ENCODE results near the gene GSTT4. TPM values are rescaled to one million over a fixed set of nuclear protein-coding genes. Genes with fewer than 3 reads are reported as not detected.
"Not testable (repeated sequence)": the region's sequence is repeated elsewhere in the genome, so short reads cannot be mapped to it uniquely, and the experiment has no call there.

Gene GSTT4
- total and polyA plus RNA-seq, 2 donors, result not detected

- H3K4me3 ChIP-seq (ENCODE audit: low read length in 2 of 2), result no peak overlapping the region
- no peaks in the 10 kb centered on the region for H3K4me1 ChIP-seq (ENCODE audit: control insufficient read depth in 2 of 2, insufficient read depth in 2 of 2, low read length in 2 of 2)
- H3K27me3 ChIP-seq (ENCODE audit: control insufficient read depth in 2 of 2, insufficient read depth in 1 of 2, low read length in 1 of 2), result no peaks in the 10 kb centered on the region
- H3K9me3 ChIP-seq (ENCODE audit: control insufficient read depth in 2 of 2, insufficient read depth in 1 of 2, low read length in 1 of 2), result no peaks in the 10 kb centered on the region
- H3K27ac ChIP-seq (ENCODE audit: low read depth in 1 of 2, low read length in 1 of 2), result no peak overlapping the region
- peaks cover 30% of the 10 kb centered on the region in 2 donors for H3K36me3 ChIP-seq (ENCODE audit: control insufficient read depth in 2 of 2, insufficient read depth in 2 of 2, low read length in 1 of 2)
- no peak for DNase-seq (ENCODE audit: low read depth in 6 of 9, low spot score in 9 of 9)
- 87% methylated on average over 6 of the region's 6 CpGs for WGBS
These were observed 34.3 kb downstream of the GSTT4 start for GRCh38 chr22:23970816-23971486.

- H3K27me3 ChIP-seq (ENCODE audit: control insufficient read depth in 2 of 2, insufficient read depth in 1 of 2, low read length in 1 of 2), result no peaks in the 10 kb centered on the region
These were observed 35.0 kb downstream of the GSTT4 start for GRCh38 chr22:23970201-23970641.

GRCh38 chr22:23969071-23969470 is 36.2 kb downstream of the GSTT4 start:
- WGBS, result 98% methylated on average over 3 of the region's 3 CpGs
- H3K27ac ChIP-seq (ENCODE audit: low read depth in 1 of 2, low read length in 1 of 2), result no peak overlapping the region

More at GRCh38 chr22:23970201-23970641, 35.0 kb downstream of the GSTT4 start:
- no peak overlapping the region for H3K27ac ChIP-seq (ENCODE audit: low read depth in 1 of 2, low read length in 1 of 2)
- H3K9me3 ChIP-seq (ENCODE audit: control insufficient read depth in 2 of 2, insufficient read depth in 1 of 2, low read length in 1 of 2), result no peaks in the 10 kb centered on the region
- no peak for DNase-seq (ENCODE audit: low read depth in 6 of 9, low spot score in 9 of 9)
- 96% methylated on average over 5 of the region's 5 CpGs for whole genome bisulfite sequencing
- no peaks in the 10 kb centered on the region for H3K4me1 ChIP-seq (ENCODE audit: control insufficient read depth in 2 of 2, insufficient read depth in 2 of 2, low read length in 2 of 2)
- peaks cover 30% of the 10 kb centered on the region in 2 donors for H3K36me3 ChIP-seq (ENCODE audit: control insufficient read depth in 2 of 2, insufficient read depth in 2 of 2, low read length in 1 of 2)
- H3K4me3 ChIP-seq (ENCODE audit: low read length in 2 of 2), result no peak overlapping the region

GRCh38 chr22:23966568-23966967 is 38.7 kb downstream of the GSTT4 start, which contains the start of gene DDTL:
TSS of gene DDTL (plus strand) at chr22:23966888. CDS start at chr22:23966915, 27 bp downstream.
- DNase-seq (ENCODE audit: low read depth in 6 of 9, low spot score in 9 of 9); H3K27ac ChIP-seq (ENCODE audit: low read depth in 1 of 2, low read length in 1 of 2); H3K4me1 ChIP-seq (ENCODE audit: control insufficient read depth in 2 of 2, insufficient read depth in 2 of 2, low read length in 2 of 2); H3K27me3 ChIP-seq (ENCODE audit: control insufficient read depth in 2 of 2, insufficient read depth in 1 of 2, low read length in 1 of 2); H3K9me3 ChIP-seq (ENCODE audit: control insufficient read depth in 2 of 2, insufficient read depth in 1 of 2, low read length in 1 of 2); H3K4me3 ChIP-seq (ENCODE audit: low read length in 2 of 2): not testable (repeated sequence)
- peaks cover 26% of the 10 kb centered on the region in 2 donors for H3K36me3 ChIP-seq (ENCODE audit: control insufficient read depth in 2 of 2, insufficient read depth in 2 of 2, low read length in 1 of 2)
- WGBS, result no CpG with 5 or more reads among the region's 30 CpGs

More at GRCh38 chr22:23969071-23969470, 36.2 kb downstream of the GSTT4 start:
- peaks cover 30% of the 10 kb centered on the region in 2 donors for H3K36me3 ChIP-seq (ENCODE audit: control insufficient read depth in 2 of 2, insufficient read depth in 2 of 2, low read length in 1 of 2)
- H3K9me3 ChIP-seq (ENCODE audit: control insufficient read depth in 2 of 2, insufficient read depth in 1 of 2, low read length in 1 of 2), result no peaks in the 10 kb centered on the region
- H3K4me3 ChIP-seq (ENCODE audit: low read length in 2 of 2), result no peak overlapping the region
- no peaks in the 10 kb centered on the region for H3K27me3 ChIP-seq (ENCODE audit: control insufficient read depth in 2 of 2, insufficient read depth in 1 of 2, low read length in 1 of 2)
- no peak for DNase-seq (ENCODE audit: low read depth in 6 of 9, low spot score in 9 of 9)
- H3K4me1 ChIP-seq (ENCODE audit: control insufficient read depth in 2 of 2, insufficient read depth in 2 of 2, low read length in 2 of 2), result no peaks in the 10 kb centered on the region

GRCh38 chr22:23966094-23966493 is 39.2 kb downstream of the GSTT4 start:
- H3K9me3 ChIP-seq (ENCODE audit: control insufficient read depth in 2 of 2, insufficient read depth in 1 of 2, low read length in 1 of 2); H3K27me3 ChIP-seq (ENCODE audit: control insufficient read depth in 2 of 2, insufficient read depth in 1 of 2, low read length in 1 of 2); H3K4me3 ChIP-seq (ENCODE audit: low read length in 2 of 2); H3K27ac ChIP-seq (ENCODE audit: low read depth in 1 of 2, low read length in 1 of 2); H3K4me1 ChIP-seq (ENCODE audit: control insufficient read depth in 2 of 2, insufficient read depth in 2 of 2, low read length in 2 of 2); DNase-seq (ENCODE audit: low read depth in 6 of 9, low spot score in 9 of 9): not testable (repeated sequence)
- H3K36me3 ChIP-seq (ENCODE audit: control insufficient read depth in 2 of 2, insufficient read depth in 2 of 2, low read length in 1 of 2), result peaks cover 21 to 22% of the 10 kb centered on the region in 2 donors
- WGBS, result no CpG with 5 or more reads among the region's 18 CpGs

GRCh38 chr22:23961084-23961771 is 44.0 kb downstream of the GSTT4 start, which contains the start of gene GSTT2B:
TSS of gene GSTT2B (minus strand) at chr22:23961195. CDS start at chr22:23961131, 64 bp downstream.
- H3K4me3 ChIP-seq (ENCODE audit: low read length in 2 of 2); H3K4me1 ChIP-seq (ENCODE audit: control insufficient read depth in 2 of 2, insufficient read depth in 2 of 2, low read length in 2 of 2): not testable (repeated sequence)

GRCh38 chr22:23956301-23956900 is 48.9 kb downstream of the GSTT4 start:
- peak; percentile 34 to 87 (median 78) for DNase-seq (ENCODE audit: low read depth in 6 of 9, low spot score in 9 of 9)
- H3K27me3 ChIP-seq (ENCODE audit: control insufficient read depth in 2 of 2, insufficient read depth in 1 of 2, low read length in 1 of 2); H3K4me3 ChIP-seq (ENCODE audit: low read length in 2 of 2); H3K36me3 ChIP-seq (ENCODE audit: control insufficient read depth in 2 of 2, insufficient read depth in 2 of 2, low read length in 1 of 2); H3K27ac ChIP-seq (ENCODE audit: low read depth in 1 of 2, low read length in 1 of 2); H3K9me3 ChIP-seq (ENCODE audit: control insufficient read depth in 2 of 2, insufficient read depth in 1 of 2, low read length in 1 of 2); H3K4me1 ChIP-seq (ENCODE audit: control insufficient read depth in 2 of 2, insufficient read depth in 2 of 2, low read length in 2 of 2): not testable (repeated sequence)
- WGBS, result 49% methylated on average over 12 of the region's 12 CpGs

More at GRCh38 chr22:23961084-23961771, 44.0 kb downstream of the GSTT4 start, which contains the start of gene GSTT2B:
- H3K36me3 ChIP-seq (ENCODE audit: control insufficient read depth in 2 of 2, insufficient read depth in 2 of 2, low read length in 1 of 2); H3K27ac ChIP-seq (ENCODE audit: low read depth in 1 of 2, low read length in 1 of 2); DNase-seq (ENCODE audit: low read depth in 6 of 9, low spot score in 9 of 9); H3K9me3 ChIP-seq (ENCODE audit: control insufficient read depth in 2 of 2, insufficient read depth in 1 of 2, low read length in 1 of 2); H3K27me3 ChIP-seq (ENCODE audit: control insufficient read depth in 2 of 2, insufficient read depth in 1 of 2, low read length in 1 of 2): not testable (repeated sequence)
- no CpG with 5 or more reads among the region's 43 CpGs for WGBS

GRCh38 chr22:23955886-23956285 is 49.4 kb downstream of the GSTT4 start:
- not testable (repeated sequence) for H3K4me1 ChIP-seq (ENCODE audit: control insufficient read depth in 2 of 2, insufficient read depth in 2 of 2, low read length in 2 of 2)
- WGBS, result 93% methylated on average over 7 of the region's 8 CpGs

GRCh38 chr22:23954991-23955305 is 50.3 kb downstream of the GSTT4 start:
- not testable (repeated sequence) for H3K36me3 ChIP-seq (ENCODE audit: control insufficient read depth in 2 of 2, insufficient read depth in 2 of 2, low read length in 1 of 2)

More at GRCh38 chr22:23955886-23956285, 49.4 kb downstream of the GSTT4 start:
- H3K4me3 ChIP-seq (ENCODE audit: low read length in 2 of 2); H3K36me3 ChIP-seq (ENCODE audit: control insufficient read depth in 2 of 2, insufficient read depth in 2 of 2, low read length in 1 of 2); DNase-seq (ENCODE audit: low read depth in 6 of 9, low spot score in 9 of 9); H3K27me3 ChIP-seq (ENCODE audit: control insufficient read depth in 2 of 2, insufficient read depth in 1 of 2, low read length in 1 of 2); H3K9me3 ChIP-seq (ENCODE audit: control insufficient read depth in 2 of 2, insufficient read depth in 1 of 2, low read length in 1 of 2); H3K27ac ChIP-seq (ENCODE audit: low read depth in 1 of 2, low read length in 1 of 2): not testable (repeated sequence)

More at GRCh38 chr22:23954991-23955305, 50.3 kb downstream of the GSTT4 start:
- H3K4me3 ChIP-seq (ENCODE audit: low read length in 2 of 2); DNase-seq (ENCODE audit: low read depth in 6 of 9, low spot score in 9 of 9); H3K4me1 ChIP-seq (ENCODE audit: control insufficient read depth in 2 of 2, insufficient read depth in 2 of 2, low read length in 2 of 2); H3K27ac ChIP-seq (ENCODE audit: low read depth in 1 of 2, low read length in 1 of 2); H3K27me3 ChIP-seq (ENCODE audit: control insufficient read depth in 2 of 2, insufficient read depth in 1 of 2, low read length in 1 of 2); H3K9me3 ChIP-seq (ENCODE audit: control insufficient read depth in 2 of 2, insufficient read depth in 1 of 2, low read length in 1 of 2): not testable (repeated sequence)
- 95% methylated on average over 6 of the region's 6 CpGs for WGBS
